ENCODE data around the gene SCD.

DNA sequence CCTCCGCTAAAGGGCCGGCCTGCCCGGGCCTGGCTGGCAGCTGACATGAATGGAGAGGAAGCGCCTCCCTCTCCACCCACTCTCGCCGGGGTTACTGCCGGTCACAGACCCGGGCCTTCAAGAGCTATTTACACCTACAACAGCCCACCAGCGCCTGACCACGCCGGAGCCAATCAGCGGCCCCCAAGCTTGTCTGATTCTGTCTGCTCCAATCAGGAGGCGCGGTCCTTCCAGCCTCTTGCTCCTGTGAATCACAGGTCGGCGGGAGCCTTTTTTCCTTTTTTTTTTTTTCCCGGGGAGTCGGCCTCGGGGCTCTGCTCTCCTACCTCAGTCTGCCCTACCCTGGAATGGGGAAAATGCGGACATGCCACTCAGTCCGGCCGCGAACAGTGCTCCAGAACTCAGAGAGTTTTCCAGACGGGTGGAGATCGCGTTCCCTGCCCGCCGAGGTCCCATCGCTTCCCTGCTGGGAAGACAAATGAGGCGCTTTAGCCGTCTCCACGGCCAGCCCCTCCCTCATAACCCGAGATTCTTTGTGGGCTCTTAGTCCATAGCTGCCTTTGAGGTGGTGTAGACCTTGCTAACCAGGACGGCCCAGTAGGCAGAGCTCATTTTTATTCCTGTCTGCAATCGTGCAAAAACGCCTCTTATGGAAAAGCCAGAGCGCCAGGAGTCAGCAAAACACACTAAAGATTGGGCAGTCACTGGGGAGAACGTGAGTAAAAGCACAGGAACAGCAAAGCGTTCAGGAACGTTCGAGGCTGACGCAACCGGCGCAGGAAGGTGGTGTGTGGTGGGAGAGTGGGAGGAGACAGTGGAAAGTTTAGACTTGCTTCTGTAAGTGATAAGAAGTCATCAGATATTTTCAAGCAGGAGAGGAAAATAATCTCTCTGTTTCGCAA lies 26.5 kb downstream of the SCD start:
- TF ChIP-seq, protein P1, sequence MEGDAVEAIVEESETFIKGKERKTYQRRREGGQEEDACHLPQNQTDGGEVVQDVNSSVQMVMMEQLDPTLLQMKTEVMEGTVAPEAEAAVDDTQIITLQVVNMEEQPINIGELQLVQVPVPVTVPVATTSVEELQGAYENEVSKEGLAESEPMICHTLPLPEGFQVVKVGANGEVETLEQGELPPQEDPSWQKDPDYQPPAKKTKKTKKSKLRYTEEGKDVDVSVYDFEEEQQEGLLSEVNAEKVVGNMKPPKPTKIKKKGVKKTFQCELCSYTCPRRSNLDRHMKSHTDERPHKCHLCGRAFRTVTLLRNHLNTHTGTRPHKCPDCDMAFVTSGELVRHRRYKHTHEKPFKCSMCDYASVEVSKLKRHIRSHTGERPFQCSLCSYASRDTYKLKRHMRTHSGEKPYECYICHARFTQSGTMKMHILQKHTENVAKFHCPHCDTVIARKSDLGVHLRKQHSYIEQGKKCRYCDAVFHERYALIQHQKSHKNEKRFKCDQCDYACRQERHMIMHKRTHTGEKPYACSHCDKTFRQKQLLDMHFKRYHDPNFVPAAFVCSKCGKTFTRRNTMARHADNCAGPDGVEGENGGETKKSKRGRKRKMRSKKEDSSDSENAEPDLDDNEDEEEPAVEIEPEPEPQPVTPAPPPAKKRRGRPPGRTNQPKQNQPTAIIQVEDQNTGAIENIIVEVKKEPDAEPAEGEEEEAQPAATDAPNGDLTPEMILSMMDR (IDR thresholded peaks at IDR 0.05; ENCODE audit: low read depth, low read length), result no peak
- TF ChIP-seq EZH2phosphoT487 (IDR thresholded peaks at IDR 0.05; ENCODE audit: low read depth), result no peak
